Astrocyte (in vitro differentiated cells and primary cell): ENCODE data around the gene PRR5L.

ENCODE experiments used
- EZH2 ChIP-seq: IDR thresholded peaks from 2 replicates; pipeline ENCODE4 v1.6.1; 2012; ENCODE audit warnings: mild to moderate bottlenecking, low read length, inconsistent platforms; ENCODE audit not compliant: insufficient read depth
- TF ChIP-seq, protein P1 (sequence below): IDR thresholded peaks from 2 replicates; pipeline ENCODE4 v1.5.1; 2011; ENCODE audit warnings: low read depth, mild to moderate bottlenecking, inconsistent platforms, low read length, moderate library complexity; ENCODE audit not compliant: insufficient read depth

DNA sequence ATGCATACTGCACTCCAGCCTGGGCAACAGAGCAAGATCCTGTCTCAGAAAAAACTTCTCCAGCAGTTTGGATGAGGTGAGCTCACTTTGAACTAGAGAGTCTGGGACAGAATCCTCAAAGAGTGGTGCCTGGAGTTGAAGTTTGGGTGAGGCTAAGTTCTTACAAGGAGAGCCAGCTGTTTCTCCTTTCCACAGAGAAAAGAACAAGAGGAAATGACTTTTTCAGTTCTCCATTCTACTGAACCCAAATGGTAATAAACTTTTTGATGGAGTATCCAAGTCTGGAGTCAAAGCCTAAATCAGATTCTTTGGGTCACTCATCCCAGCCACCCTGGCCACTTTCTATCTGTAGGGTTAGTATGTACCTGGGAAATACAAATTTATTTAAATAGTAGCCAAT lies 111.3 kb downstream of the PRR5L start:
- TF ChIP-seq, protein P1, sequence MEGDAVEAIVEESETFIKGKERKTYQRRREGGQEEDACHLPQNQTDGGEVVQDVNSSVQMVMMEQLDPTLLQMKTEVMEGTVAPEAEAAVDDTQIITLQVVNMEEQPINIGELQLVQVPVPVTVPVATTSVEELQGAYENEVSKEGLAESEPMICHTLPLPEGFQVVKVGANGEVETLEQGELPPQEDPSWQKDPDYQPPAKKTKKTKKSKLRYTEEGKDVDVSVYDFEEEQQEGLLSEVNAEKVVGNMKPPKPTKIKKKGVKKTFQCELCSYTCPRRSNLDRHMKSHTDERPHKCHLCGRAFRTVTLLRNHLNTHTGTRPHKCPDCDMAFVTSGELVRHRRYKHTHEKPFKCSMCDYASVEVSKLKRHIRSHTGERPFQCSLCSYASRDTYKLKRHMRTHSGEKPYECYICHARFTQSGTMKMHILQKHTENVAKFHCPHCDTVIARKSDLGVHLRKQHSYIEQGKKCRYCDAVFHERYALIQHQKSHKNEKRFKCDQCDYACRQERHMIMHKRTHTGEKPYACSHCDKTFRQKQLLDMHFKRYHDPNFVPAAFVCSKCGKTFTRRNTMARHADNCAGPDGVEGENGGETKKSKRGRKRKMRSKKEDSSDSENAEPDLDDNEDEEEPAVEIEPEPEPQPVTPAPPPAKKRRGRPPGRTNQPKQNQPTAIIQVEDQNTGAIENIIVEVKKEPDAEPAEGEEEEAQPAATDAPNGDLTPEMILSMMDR = no peak
- no peak for TF ChIP-seq EZH2
